Calu3 (cell line): Measurements from ENCODE around the gene ADTRP. TPM values are rescaled to one million over a fixed set of nuclear protein-coding genes. Genes with fewer than 3 reads are reported as not detected.

Experiments
- BruUV-seq: library from RNA; stranded (reverse); fragments of 400-500 nt; replicated peaks from 2 replicates; lab custom pipeline; 2021; lab: Mats Ljungman, UMichigan
- CTCF ChIA-PET: fragments of 300-600 bp; sonication (Branson Sonifier 250); formaldehyde crosslinking; loops from one replicate; lab custom pipeline; 2022; ENCODE audit warnings: antibody characterized with exemption; lab: Charles Lee
- DNase-seq: peaks from one replicate; pipeline ENCODE4 v3.0.0; 2022
- H3K27ac Mint-ChIP-seq: one replicate; pipeline ENCODE4 v1.8.0; 2022; ENCODE audit warnings: mixed read lengths; ENCODE audit not compliant: unreplicated experiment
- H3K27me3 Mint-ChIP-seq: one replicate; pipeline ENCODE4 v1.8.0; 2022; ENCODE audit warnings: mixed read lengths; ENCODE audit not compliant: unreplicated experiment
- H3K36me3 Mint-ChIP-seq: one replicate; pipeline ENCODE4 v1.8.0; 2022; ENCODE audit warnings: mild to moderate bottlenecking, moderate library complexity, mixed read lengths; ENCODE audit not compliant: insufficient read depth, unreplicated experiment
- H3K4me1 Mint-ChIP-seq: one replicate; pipeline ENCODE4 v1.8.0; 2022; ENCODE audit warnings: mild to moderate bottlenecking, low read depth, mixed read lengths; ENCODE audit not compliant: unreplicated experiment
- H3K4me3 Mint-ChIP-seq: one replicate; pipeline ENCODE4 v1.8.0; 2022; ENCODE audit warnings: mild to moderate bottlenecking, low read depth, moderate library complexity, mixed read lengths; ENCODE audit not compliant: unreplicated experiment
- H3K9me3 Mint-ChIP-seq: one replicate; pipeline ENCODE4 v1.8.0; 2022; ENCODE audit warnings: low read depth, mixed read lengths; ENCODE audit not compliant: unreplicated experiment
- CTCF ChIP-seq: fragments of 200-600 bp; IDR thresholded peaks from one replicate; pipeline ENCODE4 v1.8.0; 2022; ENCODE audit warnings: antibody characterized with exemption; ENCODE audit not compliant: unreplicated experiment
- intact Hi-C: fragments of 100-400 bp; cut with micrococcal nuclease; formaldehyde crosslinking; loops from one replicate; pipeline ENCODE4 v1.10.0; 2022; ENCODE audit not compliant: unreplicated experiment
- total RNA-seq: library from RNA; stranded (reverse); gene quantifications from 2 replicates; pipeline ENCODE4 v1.2.3, GENCODE V29; 2022

The ADTRP gene
- total RNA-seq, 1 experiment from 2014 or later = 0.54 TPM

GRCh38 chr6:11738234-11738633 lies 40.4 kb downstream of the ADTRP start:
- Mint-ChIP-seq H3K36me3 (no peaks in the 10 kb centered on the region), H3K27ac (no peak overlapping the region), H3K4me3 (no peak overlapping the region), H3K4me1 (no peaks in the 10 kb centered on the region), H3K9me3 (peaks cover 3% of the 10 kb centered on the region), H3K27me3 (no peaks in the 10 kb centered on the region)
- no peak for DNase-seq
- BruUV-seq = no TSS peak
- no peak for TF ChIP-seq CTCF
- intact Hi-C loops = no loop called here
- CTCF ChIA-PET = interaction anchor here (0.7 kb wide), 1 partner anchor 727 kb away, joined by 6 read pairs; no protein-coding TSS in a partner anchor

- CTCF ChIA-PET = no interaction called here
- Mint-ChIP-seq H3K27me3 (no peaks in the 10 kb centered on the region), H3K4me3 (no peak overlapping the region), H3K4me1 (no peaks in the 10 kb centered on the region), H3K36me3 (no peaks in the 10 kb centered on the region), H3K27ac (no peak overlapping the region), H3K9me3 (peaks cover 3% of the 10 kb centered on the region)
- TF ChIP-seq CTCF = no peak
- intact Hi-C loops = no loop called here
- no TSS peak for BruUV-seq
- no peak for DNase-seq
These were observed 42.0 kb downstream of the ADTRP start for GRCh38 chr6:11736601-11737000.

GRCh38 chr6:11734861-11735613 lies 43.6 kb downstream of the ADTRP start:
- peaks cover 3% of the 10 kb centered on the region for H3K9me3 Mint-ChIP-seq
- no peaks in the 10 kb centered on the region for H3K27me3 Mint-ChIP-seq
- H3K4me3 Mint-ChIP-seq = no peak overlapping the region
- intact Hi-C loops = no loop called here
- no peak for DNase-seq
- no TSS peak for BruUV-seq
- H3K27ac Mint-ChIP-seq = no peak overlapping the region
- no peaks in the 10 kb centered on the region for H3K36me3 Mint-ChIP-seq
- TF ChIP-seq CTCF = no peak
- CTCF ChIA-PET = interaction anchor here (0.6 kb wide), 1 partner anchor 29 kb away, joined by 3 read pairs; no protein-coding TSS in a partner anchor
- no peaks in the 10 kb centered on the region for H3K4me1 Mint-ChIP-seq

- Mint-ChIP-seq H3K36me3 (no peaks in the 10 kb centered on the region), H3K27ac (no peak overlapping the region), H3K4me1 (no peaks in the 10 kb centered on the region), H3K9me3 (peaks cover 3% of the 10 kb centered on the region), H3K27me3 (no peaks in the 10 kb centered on the region), H3K4me3 (no peak overlapping the region)
- CTCF ChIA-PET = no interaction called here
- DNase-seq = no peak
- no peak for TF ChIP-seq CTCF
- intact Hi-C loops = no loop called here
- no TSS peak for BruUV-seq
These were observed 46.5 kb downstream of the ADTRP start for GRCh38 chr6:11732036-11732631.
